PC-9 (cell line): Measurements from ENCODE around the gene PIWIL4.

Source experiments
- EZH2 ChIP-seq: fragments of 200-600 bp; sonication (generic); IDR thresholded peaks from 2 replicates; pipeline ENCODE4 v1.8.0; 2017; ENCODE audit warnings: antibody characterized with exemption, low read depth
- TF ChIP-seq, protein P1 (sequence below): fragments of 200-600 bp; sonication (generic); conservative IDR thresholded peaks from 2 replicates; pipeline ENCODE4 v1.6.1; 2017; ENCODE audit warnings: mixed run types, antibody characterized with exemption, mild to moderate bottlenecking, moderate library complexity

DNA sequence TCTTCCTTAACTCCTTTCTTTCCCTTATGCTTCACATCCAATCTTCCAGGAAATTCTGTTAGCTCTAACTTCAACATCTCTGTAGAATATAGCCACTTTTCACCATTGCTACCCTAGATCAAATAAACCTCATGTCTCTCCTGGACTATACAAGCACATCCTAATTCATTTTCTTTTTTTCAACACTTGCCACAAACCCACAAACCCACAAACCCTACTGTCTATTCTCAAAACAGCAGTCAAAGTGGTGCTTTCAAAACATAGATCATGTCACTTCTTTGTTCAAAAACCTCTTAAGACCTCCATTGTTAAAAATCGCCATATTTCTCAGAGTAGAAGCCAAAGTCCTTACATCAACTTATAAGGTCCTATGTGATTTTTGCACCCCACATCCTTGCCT is 94.3 kb downstream of the PIWIL4 start:
- TF ChIP-seq, protein P1, sequence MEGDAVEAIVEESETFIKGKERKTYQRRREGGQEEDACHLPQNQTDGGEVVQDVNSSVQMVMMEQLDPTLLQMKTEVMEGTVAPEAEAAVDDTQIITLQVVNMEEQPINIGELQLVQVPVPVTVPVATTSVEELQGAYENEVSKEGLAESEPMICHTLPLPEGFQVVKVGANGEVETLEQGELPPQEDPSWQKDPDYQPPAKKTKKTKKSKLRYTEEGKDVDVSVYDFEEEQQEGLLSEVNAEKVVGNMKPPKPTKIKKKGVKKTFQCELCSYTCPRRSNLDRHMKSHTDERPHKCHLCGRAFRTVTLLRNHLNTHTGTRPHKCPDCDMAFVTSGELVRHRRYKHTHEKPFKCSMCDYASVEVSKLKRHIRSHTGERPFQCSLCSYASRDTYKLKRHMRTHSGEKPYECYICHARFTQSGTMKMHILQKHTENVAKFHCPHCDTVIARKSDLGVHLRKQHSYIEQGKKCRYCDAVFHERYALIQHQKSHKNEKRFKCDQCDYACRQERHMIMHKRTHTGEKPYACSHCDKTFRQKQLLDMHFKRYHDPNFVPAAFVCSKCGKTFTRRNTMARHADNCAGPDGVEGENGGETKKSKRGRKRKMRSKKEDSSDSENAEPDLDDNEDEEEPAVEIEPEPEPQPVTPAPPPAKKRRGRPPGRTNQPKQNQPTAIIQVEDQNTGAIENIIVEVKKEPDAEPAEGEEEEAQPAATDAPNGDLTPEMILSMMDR = no peak
- no peak for TF ChIP-seq EZH2
